GM23338 (cell line): ENCODE measurements around the gene PCDH1.

Experiments
- CREB1 ChIP-seq: fragments of 250-450 bp; sonication (Bioruptor Pico); IDR thresholded peaks from 2 replicates; pipeline ENCODE4 v1.5.0; 2020; ENCODE audit warnings: low read depth, mild to moderate bottlenecking, moderate library complexity
- CTCF ChIP-seq, 2 experiments: fragments of 200-600 bp in 1 of 2; sonication (generic) in 1 of 2; conservative IDR thresholded peaks; 2 replicates each; pipeline versions ENCODE4 v1.5.1 to v1.6.1; 2016 to 2017; ENCODE audit warnings: antibody characterized with exemption in 2 of 2, low read depth in 2 of 2, mild to moderate bottlenecking in 2 of 2, moderate library complexity in 1 of 2
- ETS1 ChIP-seq: IDR thresholded peaks from 2 replicates; pipeline ENCODE4 v1.6.1; 2016; ENCODE audit warnings: antibody characterized with exemption
- EZH2 ChIP-seq: fragments of 200-600 bp; sonication (generic); IDR thresholded peaks from one replicate; pipeline ENCODE4 v1.8.0; 2017; ENCODE audit warnings: antibody characterized with exemption, mild to moderate bottlenecking, low read depth; ENCODE audit not compliant: unreplicated experiment
- EZH2phosphoT487 ChIP-seq: fragments of 200-600 bp; sonication (generic); IDR thresholded peaks from one replicate; pipeline ENCODE4 v1.8.1; 2018; ENCODE audit warnings: antibody characterized with exemption; ENCODE audit not compliant: unreplicated experiment
- JUNB ChIP-seq: IDR thresholded peaks from one replicate; pipeline ENCODE4 v1.6.1; 2016; ENCODE audit warnings: antibody characterized with exemption; ENCODE audit not compliant: unreplicated experiment
- NANOG ChIP-seq: IDR thresholded peaks from 2 replicates; pipeline ENCODE4 v1.6.1; 2016; ENCODE audit warnings: antibody characterized with exemption, borderline replicate concordance
- POLR2AphosphoS5 ChIP-seq: IDR thresholded peaks from 2 replicates; pipeline ENCODE4 v1.6.1; 2016; ENCODE audit warnings: antibody characterized with exemption, low read depth
- REST ChIP-seq: IDR thresholded peaks from one replicate; pipeline ENCODE4 v1.6.1; 2018; ENCODE audit warnings: antibody characterized with exemption; ENCODE audit not compliant: unreplicated experiment
- STAT1 ChIP-seq: IDR thresholded peaks from one replicate; pipeline ENCODE4 v1.6.1; 2016; ENCODE audit warnings: antibody characterized with exemption; ENCODE audit not compliant: unreplicated experiment
- ZNF331 ChIP-seq: fragments of 250-450 bp; sonication (Bioruptor Pico); IDR thresholded peaks from 2 replicates; pipeline ENCODE4 v1.5.0; 2020; ENCODE audit warnings: low read depth, mild to moderate bottlenecking, moderate library complexity
- ZNF462 ChIP-seq: fragments of 250-450 bp; sonication (Bioruptor Pico); IDR thresholded peaks from 2 replicates; pipeline ENCODE4 v1.5.0; 2020; ENCODE audit warnings: mild to moderate bottlenecking, moderate library complexity

GRCh38 chr5:141823056-141823455, 55.2 kb downstream of the PCDH1 start:
- TF ChIP-seq CTCF (conservative IDR thresholded peaks at IDR 0.05; ENCODE audit: low read depth in 2 of 2): no peak
- no peak for TF ChIP-seq JUNB
- TF ChIP-seq EZH2: no peak
- no peak for TF ChIP-seq REST
- no peak for TF ChIP-seq EZH2phosphoT487
- TF ChIP-seq ZNF462: no peak
- no peak for TF ChIP-seq CREB1 (CRISPR knock-in tag)
- TF ChIP-seq POLR2AphosphoS5: no peak
- TF ChIP-seq NANOG: no peak
- TF ChIP-seq STAT1: no peak
- TF ChIP-seq ZNF331 (CRISPR knock-in tag): no peak
- TF ChIP-seq ETS1: no peak
